HepG2 (cell line): ENCODE results near the gene TPM2. TPM values are rescaled to one million over a fixed set of nuclear protein-coding genes. Genes with fewer than 3 reads are reported as not detected.

Experiments
- AHDC1 ChIP-seq: sonication (generic); formaldehyde crosslinking; IDR thresholded peaks from 2 replicates; pipeline ENCODE4 v1.5.1; 2020; ENCODE audit warnings: mild to moderate bottlenecking, missing genetic modification reagents, borderline replicate concordance
- BRCA1 ChIP-seq: sonication (generic); formaldehyde crosslinking; IDR thresholded peaks from 2 replicates; pipeline ENCODE4 v1.4.0; 2020; ENCODE audit warnings: missing genetic modification reagents
- E2F2 ChIP-seq: sonication (generic); formaldehyde crosslinking; IDR thresholded peaks from 2 replicates; pipeline ENCODE4 v1.4.0; 2020; ENCODE audit warnings: missing genetic modification reagents, borderline replicate concordance
- GLI4 ChIP-seq: sonication (generic); formaldehyde crosslinking; IDR thresholded peaks from 2 replicates; pipeline ENCODE4 v1.5.1; 2020; ENCODE audit warnings: missing genetic modification reagents, mild to moderate bottlenecking, moderate library complexity, borderline replicate concordance
- HMGXB3 ChIP-seq: sonication (generic); formaldehyde crosslinking; IDR thresholded peaks from 2 replicates; pipeline ENCODE4 v1.4.0; 2020; ENCODE audit warnings: missing genetic modification reagents, borderline replicate concordance
- PRMT3 ChIP-seq: sonication (generic); formaldehyde crosslinking; IDR thresholded peaks from 2 replicates; pipeline ENCODE4 v1.8.1; 2022; ENCODE audit warnings: low read depth, mild to moderate bottlenecking, moderate library complexity, missing genetic modification reagents, borderline replicate concordance
- RBAK ChIP-seq: sonication (generic); formaldehyde crosslinking; IDR thresholded peaks from 2 replicates; pipeline ENCODE4 v1.5.1; 2020; ENCODE audit warnings: mild to moderate bottlenecking, missing genetic modification reagents
- YEATS4 ChIP-seq: sonication (generic); formaldehyde crosslinking; IDR thresholded peaks from 2 replicates; pipeline ENCODE4 v1.4.0; 2020; ENCODE audit warnings: missing genetic modification reagents, borderline replicate concordance
- ZNF224 ChIP-seq: sonication (generic); formaldehyde crosslinking; IDR thresholded peaks from 2 replicates; pipeline ENCODE4 v1.5.0; 2020; ENCODE audit warnings: mild to moderate bottlenecking, missing genetic modification reagents
- ZNF326 ChIP-seq: sonication (generic); formaldehyde crosslinking; IDR thresholded peaks from 2 replicates; pipeline ENCODE4 v1.4.0; 2020; ENCODE audit warnings: missing genetic modification reagents, borderline replicate concordance
- ZNF362 ChIP-seq: sonication (generic); formaldehyde crosslinking; IDR thresholded peaks from 2 replicates; pipeline ENCODE4 v1.4.0; 2020; ENCODE audit warnings: missing genetic modification reagents, mild to moderate bottlenecking, borderline replicate concordance
- ZNF451 ChIP-seq: sonication (generic); formaldehyde crosslinking; IDR thresholded peaks from 2 replicates; pipeline ENCODE4 v1.5.0; 2020; ENCODE audit warnings: mild to moderate bottlenecking, missing genetic modification reagents
- ZNF644 ChIP-seq: IDR thresholded peaks from 2 replicates; pipeline ENCODE4 v1.6.1; 2016; ENCODE audit warnings: low read depth
- ZNF792 ChIP-seq: IDR thresholded peaks from 2 replicates; pipeline ENCODE4 v1.6.1; 2016
- polyA plus RNA-seq, 8 experiments: library from polyadenylated mRNA; depleted of rRNA in 3 of 8; stranded (reverse) in 7 of 8; unstranded in 1 of 8; fragments of >200 nt; fragmentation: Illumina TruSeq in 4 of 8; extraction: Trizol in 4 of 8; gene quantifications; 2 replicates each; pipeline versions ENCODE4 v1.2.1 to v1.2.3, GENCODE V29; 2011 to 2016; ENCODE audit warnings: low read depth in 4 of 8, missing spikeins in 1 of 8, mixed read lengths in 1 of 8; ENCODE audit not compliant: insufficient read depth in 1 of 8
- total RNA-seq, 5 experiments: library from RNA; depleted of rRNA; stranded (reverse); fragments of >200 nt; fragmentation: Illumina TruSeq; extraction: Trizol; gene quantifications; 2 replicates each; pipeline ENCODE4 v1.2.3, GENCODE V29; 2016; ENCODE audit warnings: low read depth in 1 of 5

TPM2 gene
- total and polyA plus RNA-seq, 2 of the 13 experiments (the other 11 are each of a cell fraction or from before 2014, with no cell fraction given), result 3.1 to 10.7 TPM

- TF ChIP-seq AHDC1 (no peak), ZNF451 (CRISPR knock-in tag) (peak; percentile 62; the same call in 1 of the 2 replicates), BRCA1 (CRISPR knock-in tag) (no peak), E2F2 (CRISPR knock-in tag) (no peak), GLI4 (CRISPR knock-in tag) (no peak; the same call in 1 of the 2 replicates), HMGXB3 (CRISPR knock-in tag) (no peak), ZNF224 (CRISPR knock-in tag) (no peak), ZNF644 (CRISPR knock-in tag) (no peak), YEATS4 (CRISPR knock-in tag) (no peak; the same call in 1 of the 2 replicates), ZNF362 (CRISPR knock-in tag) (no peak), RBAK (CRISPR knock-in tag) (no peak), PRMT3 (no peak; the same call in 1 of the 2 replicates), ZNF326 (no peak; the same call in 1 of the 2 replicates), ZNF792 (CRISPR knock-in tag) (no peak)
Observed at GRCh38 chr9:35658137-35658967, 31.4 kb downstream of the TPM2 start, which contains the start of gene CCDC107 (continued).
